GM23248 (cell line): ENCODE data around the gene HOXA1. TPM values are rescaled to one million over a fixed set of nuclear protein-coding genes. Genes with fewer than 3 reads are reported as not detected.

Experiments used
- DNase-seq: peaks from one replicate; pipeline ENCODE4 v3.0.0-alpha.2; 2015
- H2AFZ ChIP-seq: fragments of 200-600 bp; sonication (generic); 2 replicates; pipeline ENCODE4 v1.6.1; 2016; ENCODE audit warnings: antibody characterized with exemption
- H3F3A ChIP-seq: fragments of 200-600 bp; sonication (generic); 2 replicates; pipeline ENCODE4 v1.6.1; 2016; ENCODE audit warnings: mild to moderate bottlenecking, antibody characterized with exemption, mixed run types; ENCODE audit not compliant: insufficient read depth
- H3K27ac ChIP-seq: fragments of 200-600 bp; sonication (generic); 2 replicates; pipeline ENCODE4 v1.5.1; 2016; ENCODE audit warnings: mild to moderate bottlenecking
- H3K27me3 ChIP-seq: fragments of 200-600 bp; sonication (generic); replicated peaks from 2 replicates; pipeline ENCODE4 v1.6.1; 2016; ENCODE audit warnings: mild to moderate bottlenecking; ENCODE audit not compliant: insufficient read depth
- H3K36me3 ChIP-seq: fragments of 200-600 bp; sonication (generic); 2 replicates; pipeline ENCODE4 v1.6.1; 2016; ENCODE audit warnings: low read depth, mild to moderate bottlenecking
- H3K4me1 ChIP-seq: fragments of 200-600 bp; sonication (generic); 2 replicates; pipeline ENCODE4 v1.6.1; 2016; ENCODE audit warnings: mild to moderate bottlenecking; ENCODE audit not compliant: insufficient read depth
- H3K4me2 ChIP-seq: fragments of 200-600 bp; sonication (generic); one replicate; pipeline ENCODE4 v1.6.1; 2016; ENCODE audit warnings: mild to moderate bottlenecking; ENCODE audit not compliant: unreplicated experiment
- H3K4me3 ChIP-seq: fragments of 200-600 bp; sonication (generic); 2 replicates; pipeline ENCODE4 v1.5.1; 2016; ENCODE audit warnings: mild to moderate bottlenecking
- H3K79me2 ChIP-seq: fragments of 200-600 bp; sonication (generic); 2 replicates; pipeline ENCODE4 v1.6.1; 2016; ENCODE audit warnings: mild to moderate bottlenecking; ENCODE audit not compliant: insufficient read depth
- H3K9ac ChIP-seq: fragments of 200-600 bp; sonication (generic); 2 replicates; pipeline ENCODE4 v1.6.1; 2016; ENCODE audit warnings: mild to moderate bottlenecking
- H3K9me2 ChIP-seq: fragments of 200-600 bp; sonication (generic); 2 replicates; pipeline ENCODE4 v1.6.1; 2016; ENCODE audit warnings: mixed run types, mild to moderate bottlenecking, moderate library complexity; ENCODE audit not compliant: insufficient read depth
- H3K9me3 ChIP-seq: fragments of 200-600 bp; sonication (generic); one replicate; pipeline ENCODE4 v1.6.1; 2017; ENCODE audit warnings: low read depth
- H4K20me1 ChIP-seq: fragments of 200-600 bp; sonication (generic); 2 replicates; pipeline ENCODE4 v1.6.0; 2016; ENCODE audit not compliant: insufficient read depth
- EZH2 ChIP-seq: fragments of 200-600 bp; sonication (generic); IDR thresholded peaks from 2 replicates; pipeline ENCODE4 v1.6.1; 2018; ENCODE audit warnings: antibody characterized with exemption, mild to moderate bottlenecking; ENCODE audit not compliant: insufficient read depth, poor library complexity, severe bottlenecking
- EZH2phosphoT487 ChIP-seq: fragments of 200-600 bp; sonication (generic); IDR thresholded peaks from 2 replicates; pipeline ENCODE4 v1.6.1; 2018; ENCODE audit warnings: antibody characterized with exemption, moderate library complexity, mild to moderate bottlenecking, low read depth; ENCODE audit not compliant: insufficient read depth
- WGBS, 2 experiments: methylation state at CpG; one replicate each; pipeline ENCODE4 v1.1.6; 2015 to 2017; ENCODE audit warnings: low lambda C conversion rate in 2 of 2, low coverage in 1 of 2; ENCODE audit errors: missing lambda C conversion rate in 2 of 2; 5-methylcytosine and 5-hydroxymethylcytosine counted together
- in situ Hi-C: fragments of 300-500 bp; cut with MboI; formaldehyde crosslinking; loops from 2 replicates; pipeline ENCODE4 v1.15.0; 2020
- polyA plus RNA-seq: library from polyadenylated mRNA; unstranded; fragments of >200 nt; fragmentation: Nextera tagmentation; extraction: Ambion mirVana; gene quantifications from 2 replicates; pipeline ENCODE4 v1.2.1, GENCODE V29; 2016
- total RNA-seq: library from RNA; depleted of rRNA; stranded (reverse); fragments of >200 nt; shearing (Covaris generic); gene quantifications from 2 replicates; pipeline ENCODE4 v1.2.3, GENCODE V29; 2014

HOXA1 gene
- total and polyA plus RNA-seq, 2 experiments from 2014 or later = 0.97 to 1.8 TPM

- H3K36me3 ChIP-seq = peaks cover 18% of the 10 kb centered on the region
- H3K4me3 ChIP-seq = peak overlapping the region; percentile 80
- TF ChIP-seq EZH2phosphoT487 (no peak), EZH2 (no peak)
- H3K79me2 ChIP-seq = peaks cover 61% of the 10 kb centered on the region
- H2AFZ ChIP-seq = peak overlapping the region; percentile 61
- H3K9ac ChIP-seq = peak overlapping the region; percentile 91
- H3K4me1 ChIP-seq = peaks cover 13% of the 10 kb centered on the region
- H3F3A ChIP-seq = peaks cover 22% of the 10 kb centered on the region
- H4K20me1 ChIP-seq = no peaks in the 10 kb centered on the region
- no peaks in the 10 kb centered on the region for H3K9me3 ChIP-seq
- peak overlapping the region; percentile 90 for H3K27ac ChIP-seq
- no peaks in the 10 kb centered on the region for H3K9me2 ChIP-seq
- peak overlapping the region; percentile 99 for H3K4me2 ChIP-seq
- peak; percentile 66 for DNase-seq
- 54 to 64% methylated on average over 38 of the region's 38 CpGs for WGBS, 2 experiments
- no peaks in the 10 kb centered on the region for H3K27me3 ChIP-seq
- in situ Hi-C loops = no loop called here
Measured at GRCh38 chr7:27098578-27099451, 3.0 kb upstream of the HOXA1 start.

- H3K9me2 ChIP-seq = no peaks in the 10 kb centered on the region
- no peaks in the 10 kb centered on the region for H4K20me1 ChIP-seq
- peak; percentile 76 for DNase-seq
- no peaks in the 10 kb centered on the region for H3K27me3 ChIP-seq
- H3K36me3 ChIP-seq = peaks cover 18% of the 10 kb centered on the region
- H3K4me1 ChIP-seq = peaks cover 13% of the 10 kb centered on the region
- H3K4me2 ChIP-seq = peak overlapping the region; percentile 99
- H3K9me3 ChIP-seq = no peaks in the 10 kb centered on the region
- H3K9ac ChIP-seq = peak overlapping the region; percentile 91
- WGBS, 2 experiments = 35 to 54% methylated on average over 35 of the region's 35 CpGs
- in situ Hi-C loops = no loop called here
- H3K27ac ChIP-seq = peak overlapping the region; percentile 90
- H3K4me3 ChIP-seq = peak overlapping the region; percentile 80
- H2AFZ ChIP-seq = peak overlapping the region; percentile 61
- H3F3A ChIP-seq = peaks cover 20% of the 10 kb centered on the region
- no peak for TF ChIP-seq EZH2phosphoT487
- TF ChIP-seq EZH2 = no peak
- H3K79me2 ChIP-seq = peaks cover 61% of the 10 kb centered on the region
Measured at GRCh38 chr7:27097686-27098577, 2.1 kb upstream of the HOXA1 start.

- H3K27ac ChIP-seq = peak overlapping the region; percentile 90
- peak overlapping the region; percentile 73 for H2AFZ ChIP-seq
- H3K9ac ChIP-seq = peak overlapping the region; percentile 91
- no peaks in the 10 kb centered on the region for H3K9me3 ChIP-seq
- H3K9me2 ChIP-seq = no peaks in the 10 kb centered on the region
- peaks cover 13% of the 10 kb centered on the region for H3K4me1 ChIP-seq
- H3K4me2 ChIP-seq = peak overlapping the region; percentile 99
- peaks cover 18% of the 10 kb centered on the region for H3K36me3 ChIP-seq
- TF ChIP-seq EZH2 (no peak), EZH2phosphoT487 (no peak)
- peak; percentile 80 for DNase-seq
- H4K20me1 ChIP-seq = no peaks in the 10 kb centered on the region
- no peaks in the 10 kb centered on the region for H3K27me3 ChIP-seq
- 2% methylated on average over 34 to 41 of the region's 41 CpGs for WGBS, 2 experiments
- H3K79me2 ChIP-seq = peaks cover 61% of the 10 kb centered on the region
- H3F3A ChIP-seq = peaks cover 15% of the 10 kb centered on the region
- H3K4me3 ChIP-seq = peak overlapping the region; percentile 80
- in situ Hi-C loops = no loop called here
Measured at GRCh38 chr7:27096768-27097514, 1.1 kb upstream of the HOXA1 start.
